IPS-11a (cell line): ENCODE results near the gene PPM1G.
"Not testable (repeated sequence)": the region's sequence is repeated elsewhere in the genome, so short reads cannot be mapped to it uniquely, and the experiment has no call there.

Source experiments
- H3K4me3 ChIP-seq: one replicate; pipeline ENCODE4 v1.5.1; 2013; ENCODE audit warnings: low read depth, low read length, control low read depth

Gene PPM1G, protein sequence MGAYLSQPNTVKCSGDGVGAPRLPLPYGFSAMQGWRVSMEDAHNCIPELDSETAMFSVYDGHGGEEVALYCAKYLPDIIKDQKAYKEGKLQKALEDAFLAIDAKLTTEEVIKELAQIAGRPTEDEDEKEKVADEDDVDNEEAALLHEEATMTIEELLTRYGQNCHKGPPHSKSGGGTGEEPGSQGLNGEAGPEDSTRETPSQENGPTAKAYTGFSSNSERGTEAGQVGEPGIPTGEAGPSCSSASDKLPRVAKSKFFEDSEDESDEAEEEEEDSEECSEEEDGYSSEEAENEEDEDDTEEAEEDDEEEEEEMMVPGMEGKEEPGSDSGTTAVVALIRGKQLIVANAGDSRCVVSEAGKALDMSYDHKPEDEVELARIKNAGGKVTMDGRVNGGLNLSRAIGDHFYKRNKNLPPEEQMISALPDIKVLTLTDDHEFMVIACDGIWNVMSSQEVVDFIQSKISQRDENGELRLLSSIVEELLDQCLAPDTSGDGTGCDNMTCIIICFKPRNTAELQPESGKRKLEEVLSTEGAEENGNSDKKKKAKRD

DNA sequence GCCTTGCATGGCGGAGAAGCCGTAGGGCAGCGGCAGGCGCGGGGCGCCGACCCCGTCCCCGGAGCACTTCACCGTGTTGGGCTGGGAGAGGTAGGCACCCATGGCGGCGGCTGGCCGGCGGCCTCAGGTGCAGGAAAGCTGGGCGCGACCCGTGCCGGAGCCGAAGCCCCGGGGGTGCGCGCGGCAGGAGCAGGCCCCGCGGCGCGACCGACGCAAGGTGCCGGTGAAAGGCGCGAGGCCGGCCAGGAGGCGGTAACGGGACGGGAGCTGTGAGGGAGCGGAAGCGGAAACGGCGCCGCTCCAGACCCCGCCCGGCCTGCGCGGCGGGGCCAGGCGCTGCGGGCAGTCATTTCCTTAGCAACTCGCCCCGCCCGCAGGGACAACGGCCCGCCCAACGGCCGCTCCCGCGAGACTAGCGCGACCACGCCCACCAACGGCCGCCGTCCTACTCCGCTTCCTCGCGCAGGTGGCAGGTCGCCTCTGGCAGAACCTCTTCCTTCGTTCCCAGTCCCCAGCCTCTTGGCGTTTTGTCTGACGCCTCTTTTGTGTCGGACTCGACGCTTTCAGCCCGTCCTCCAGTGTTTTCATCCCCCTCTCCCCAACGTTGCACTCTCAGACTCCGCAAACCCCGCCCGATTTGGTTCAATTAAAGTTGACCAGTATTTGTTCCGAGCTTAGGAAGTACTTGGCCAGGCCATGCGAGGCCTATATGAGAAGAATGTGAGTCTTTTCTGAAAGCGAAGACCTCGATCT lies at the start of gene PPM1G:
TSS of gene PPM1G (minus strand) at position 271 of the 753 bp plus-strand sequence. CDS start at position 102, 169 bp downstream.
- H3K4me3 ChIP-seq: peak within 1 kb of the TSS; percentile 97

DNA sequence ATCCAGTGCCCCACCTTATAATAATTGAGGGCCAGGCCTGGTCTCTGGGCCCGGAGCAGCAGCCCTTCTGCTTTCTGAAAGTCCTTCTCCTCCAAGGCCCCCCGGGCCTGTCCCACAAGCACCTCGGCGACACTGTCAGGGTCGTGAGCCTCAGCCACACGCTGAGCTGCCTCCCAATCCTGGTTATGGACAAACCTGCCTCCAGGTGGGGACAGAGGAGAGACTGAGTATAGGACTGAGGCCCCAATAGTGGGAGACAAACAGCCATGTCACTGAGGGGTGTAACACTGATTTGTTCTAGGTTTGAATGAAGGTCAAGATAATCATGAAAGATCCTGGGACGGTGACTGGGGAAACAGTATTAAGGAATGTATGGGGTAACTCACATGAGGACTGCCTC lies 44.6 kb upstream of the PPM1G start:
- H3K4me3 ChIP-seq: no peak overlapping the region

DNA sequence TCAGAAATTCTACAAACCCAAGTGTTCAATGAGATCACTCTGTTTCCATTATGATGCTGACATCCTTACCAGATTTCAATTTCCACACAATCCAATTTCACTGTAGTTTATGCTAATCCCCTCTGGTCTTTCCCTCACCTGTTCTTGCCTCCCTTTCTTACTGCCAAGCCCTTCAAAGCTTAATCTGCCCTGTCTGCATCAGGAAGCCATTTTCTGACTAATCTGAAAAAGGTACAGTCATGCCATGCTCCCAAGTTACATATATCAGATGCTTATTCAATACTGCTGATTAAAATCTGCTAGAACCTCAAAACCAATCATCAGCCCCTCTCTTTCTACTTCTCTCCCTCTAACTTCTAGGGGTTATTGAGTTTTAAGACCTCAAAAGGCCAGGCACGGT lies 41.7 kb upstream of the PPM1G start:
- H3K4me3 ChIP-seq: no peak overlapping the region

DNA sequence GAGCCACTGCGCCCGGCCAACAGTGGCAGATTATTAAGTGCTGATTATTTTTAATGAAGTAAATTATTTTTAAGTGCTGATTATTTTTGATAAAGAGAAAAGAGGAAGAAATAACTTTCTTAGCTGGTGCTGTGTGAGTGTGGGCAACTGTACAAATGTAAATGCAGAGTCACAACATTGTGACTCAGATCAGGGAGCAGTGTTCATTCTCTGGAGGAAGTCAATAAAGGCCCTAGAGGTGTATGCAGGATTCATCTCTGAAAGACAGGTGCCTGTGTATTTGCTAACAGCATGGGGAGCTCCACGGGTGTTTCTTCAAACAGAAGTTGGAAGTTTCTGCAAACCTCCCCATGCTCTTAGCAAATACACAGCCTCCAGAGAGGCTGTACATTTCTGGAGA lies 39.0 kb upstream of the PPM1G start:
- H3K4me3 ChIP-seq: no peak overlapping the region

DNA sequence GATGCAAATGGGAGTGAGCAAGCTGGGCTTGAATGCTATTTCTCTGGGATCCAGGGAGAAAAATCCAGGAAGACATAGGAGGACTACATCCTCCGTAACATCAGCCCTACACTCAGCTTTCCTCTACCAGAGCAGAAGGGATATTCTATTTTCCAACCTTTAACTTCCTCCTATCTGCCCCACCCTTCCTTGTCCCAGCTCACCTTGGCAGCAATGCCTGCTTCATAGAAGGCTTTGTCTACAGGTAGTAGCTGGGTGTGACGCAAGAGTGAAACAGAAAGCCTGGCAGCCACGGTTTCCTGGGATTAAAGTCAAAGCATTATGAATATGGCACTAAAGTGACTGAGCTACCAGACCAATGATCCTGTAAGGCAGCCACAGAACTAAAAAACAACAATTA lies 36.7 kb upstream of the PPM1G start:
- H3K4me3 ChIP-seq: no peak overlapping the region

DNA sequence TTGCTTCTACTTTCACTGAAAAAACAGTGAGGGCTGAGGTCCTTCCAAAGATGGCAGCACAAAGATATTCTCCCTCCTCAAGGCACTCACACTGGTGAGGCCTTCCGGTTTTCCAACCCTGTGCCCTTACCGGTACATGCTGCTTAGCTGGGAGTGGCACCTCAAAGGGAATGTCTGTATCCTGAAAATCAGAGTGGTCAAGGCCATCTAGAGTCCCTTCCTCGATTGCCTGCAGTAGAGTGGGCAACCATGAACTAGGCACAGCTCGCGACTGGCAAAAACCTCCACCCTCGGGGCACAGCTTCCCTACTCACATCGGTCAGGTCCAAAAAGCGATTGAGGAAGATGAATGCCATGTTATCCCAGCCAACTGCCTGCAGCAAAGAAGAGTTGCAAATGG lies 36.2 kb upstream of the PPM1G start:
- H3K4me3 ChIP-seq: no peak overlapping the region

DNA sequence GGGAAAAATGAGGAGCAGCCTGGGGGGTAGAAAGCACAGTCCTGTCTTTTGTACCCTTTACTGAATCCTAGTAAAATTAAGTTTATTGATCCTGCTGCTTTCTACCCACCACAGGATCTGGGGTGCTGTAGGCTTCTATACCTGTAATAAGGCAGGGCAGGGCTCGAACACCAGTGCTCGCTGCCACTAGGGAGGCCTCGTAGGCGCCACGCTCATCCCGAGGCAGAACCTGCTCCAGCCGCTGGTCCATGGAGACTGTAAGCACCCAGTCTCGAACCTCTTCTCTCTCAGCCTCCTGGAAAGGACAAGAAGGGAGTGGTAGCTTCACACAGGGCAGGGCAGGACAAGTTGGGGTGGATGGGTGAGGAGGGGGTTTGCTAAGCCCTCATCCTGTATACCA lies 35.8 kb upstream of the PPM1G start:
- H3K4me3 ChIP-seq: no peak overlapping the region

DNA sequence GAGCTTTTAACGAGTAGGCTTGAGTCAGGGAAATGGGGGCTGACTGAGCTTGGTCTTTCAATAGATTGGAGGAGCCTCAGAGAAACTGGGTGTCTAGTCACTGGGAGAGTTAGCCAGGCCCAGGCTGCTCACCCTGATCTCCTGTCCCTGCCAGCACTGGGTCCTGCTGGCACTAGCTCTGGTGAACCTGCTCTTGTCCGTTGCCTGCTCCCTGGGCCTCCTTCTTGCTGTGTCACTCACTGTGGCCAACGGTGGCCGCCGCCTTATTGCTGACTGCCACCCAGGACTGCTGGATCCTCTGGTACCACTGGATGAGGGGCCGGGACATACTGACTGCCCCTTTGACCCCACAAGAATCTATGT lies 33.5 kb upstream of the PPM1G start:
- H3K4me3 ChIP-seq: peak overlapping the region; percentile 48

DNA sequence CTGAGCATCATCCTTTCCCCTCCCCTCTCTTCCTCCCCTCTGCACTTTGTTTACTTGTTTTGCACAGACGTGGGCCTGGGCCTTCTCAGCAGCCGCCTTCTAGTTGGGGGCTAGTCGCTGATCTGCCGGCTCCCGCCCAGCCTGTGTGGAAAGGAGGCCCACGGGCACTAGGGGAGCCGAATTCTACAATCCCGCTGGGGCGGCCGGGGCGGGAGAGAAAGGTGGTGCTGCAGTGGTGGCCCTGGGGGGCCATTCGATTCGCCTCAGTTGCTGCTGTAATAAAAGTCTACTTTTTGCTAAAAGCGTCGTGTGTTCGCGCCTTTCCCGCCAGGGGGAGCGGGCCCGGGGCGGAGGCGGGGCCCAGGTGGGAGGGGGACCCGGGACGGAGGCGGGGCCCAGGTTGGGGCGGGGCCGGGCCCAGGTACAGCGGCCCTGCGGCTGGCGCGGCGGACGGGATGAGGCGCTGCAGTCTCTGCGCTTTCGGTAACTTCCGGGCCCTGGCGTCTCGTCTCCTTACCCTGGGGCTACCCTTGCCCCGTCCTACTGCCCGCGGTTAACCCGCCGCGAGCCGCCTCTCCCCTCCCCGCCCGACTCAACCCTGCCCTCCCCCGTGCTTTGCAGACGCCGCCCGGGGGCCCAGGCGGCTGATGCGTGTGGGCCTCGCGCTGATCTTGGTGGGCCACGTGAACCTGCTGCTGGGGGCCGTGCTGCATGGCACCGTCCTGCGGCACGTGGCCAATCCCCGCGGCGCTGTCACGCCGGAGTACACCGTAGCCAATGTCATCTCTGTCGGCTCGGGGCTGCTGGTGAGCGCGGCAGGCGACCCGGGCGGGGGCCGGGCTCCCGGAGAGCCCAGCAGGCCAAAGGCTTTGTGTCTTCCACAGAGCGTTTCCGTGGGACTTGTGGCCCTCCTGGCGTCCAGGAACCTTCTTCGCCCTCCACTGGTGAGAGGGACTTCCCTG lies 32.8 kb upstream of the PPM1G start, which contains the start of gene KRTCAP3:
TSS of gene KRTCAP3 (plus strand) at position 424 of the 962 bp plus-strand sequence. CDS start at position 456, 32 bp downstream.
- H3K4me3 ChIP-seq: peak within 1 kb of the TSS; percentile 48

DNA sequence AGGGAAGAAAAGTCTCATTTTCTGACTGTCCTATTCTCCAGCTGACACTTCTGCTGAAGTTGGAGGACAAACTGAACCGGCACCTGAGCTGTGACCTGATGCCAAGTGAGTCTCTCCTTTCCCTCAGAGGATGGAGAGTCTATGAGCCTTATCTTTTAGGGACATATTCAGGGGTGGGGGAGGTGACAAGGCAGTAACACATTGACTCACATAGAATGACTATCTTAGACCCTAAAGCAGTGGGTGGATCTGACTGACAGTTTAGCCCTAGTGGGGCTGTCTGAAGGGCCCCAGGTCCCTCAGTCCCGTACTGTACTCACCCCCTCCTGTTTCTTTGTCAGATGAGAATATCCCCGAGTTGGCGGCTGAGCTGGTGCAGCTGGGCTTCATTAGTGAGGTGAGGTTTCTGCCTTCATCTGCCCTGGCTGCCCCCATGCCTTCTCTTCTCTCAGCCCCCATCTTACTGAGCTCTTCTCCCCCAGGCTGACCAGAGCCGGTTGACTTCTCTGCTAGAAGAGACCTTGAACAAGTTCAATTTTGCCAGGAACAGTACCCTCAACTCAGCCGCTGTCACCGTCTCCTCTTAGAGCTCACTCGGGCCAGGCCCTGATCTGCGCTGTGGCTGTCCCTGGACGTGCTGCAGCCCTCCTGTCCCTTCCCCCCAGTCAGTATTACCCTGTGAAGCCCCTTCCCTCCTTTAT lies 32.0 kb upstream of the PPM1G start:
- H3K4me3 ChIP-seq: no peak overlapping the region

DNA sequence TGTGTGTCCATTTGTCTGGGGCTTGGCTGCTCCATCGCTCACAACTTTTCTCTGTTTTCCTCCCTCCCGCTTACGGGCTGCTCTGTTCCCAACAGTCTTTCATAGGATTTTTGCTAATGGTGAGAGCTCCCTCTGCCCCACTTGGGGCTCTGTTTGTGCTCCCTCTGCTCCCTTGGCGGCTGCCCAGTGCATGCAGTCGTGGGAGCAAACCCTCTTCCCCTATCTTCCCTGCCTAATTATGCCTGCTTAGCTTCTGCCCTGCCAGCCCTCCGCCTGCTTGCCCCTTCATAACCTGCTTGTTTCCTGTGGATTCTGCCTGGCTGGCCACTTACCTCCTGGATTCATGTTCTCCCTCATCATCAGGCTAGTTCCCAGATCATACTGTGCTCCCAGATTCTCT lies 26.2 kb upstream of the PPM1G start:
- H3K4me3 ChIP-seq: no peak overlapping the region

DNA sequence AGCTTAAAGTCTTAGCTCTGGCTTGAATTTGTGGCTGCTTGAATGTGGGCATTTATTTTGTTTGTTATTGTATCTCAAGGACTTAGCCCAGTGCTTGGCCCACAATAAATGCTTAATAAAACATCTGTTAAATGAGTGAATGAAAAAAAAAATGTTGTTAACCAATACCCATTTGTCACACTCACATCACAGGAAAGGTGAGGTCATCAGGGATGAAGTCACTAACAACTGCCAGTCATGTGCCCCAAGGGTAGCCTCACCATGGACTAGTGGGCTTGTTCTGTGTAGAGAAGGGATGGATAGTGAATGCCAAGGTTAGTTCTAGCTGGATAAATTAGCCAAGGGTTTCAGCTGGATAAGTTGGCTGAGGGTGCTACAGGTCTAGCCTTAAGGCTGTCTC lies 22.0 kb upstream of the PPM1G start:
- H3K4me3 ChIP-seq: no peak overlapping the region

DNA sequence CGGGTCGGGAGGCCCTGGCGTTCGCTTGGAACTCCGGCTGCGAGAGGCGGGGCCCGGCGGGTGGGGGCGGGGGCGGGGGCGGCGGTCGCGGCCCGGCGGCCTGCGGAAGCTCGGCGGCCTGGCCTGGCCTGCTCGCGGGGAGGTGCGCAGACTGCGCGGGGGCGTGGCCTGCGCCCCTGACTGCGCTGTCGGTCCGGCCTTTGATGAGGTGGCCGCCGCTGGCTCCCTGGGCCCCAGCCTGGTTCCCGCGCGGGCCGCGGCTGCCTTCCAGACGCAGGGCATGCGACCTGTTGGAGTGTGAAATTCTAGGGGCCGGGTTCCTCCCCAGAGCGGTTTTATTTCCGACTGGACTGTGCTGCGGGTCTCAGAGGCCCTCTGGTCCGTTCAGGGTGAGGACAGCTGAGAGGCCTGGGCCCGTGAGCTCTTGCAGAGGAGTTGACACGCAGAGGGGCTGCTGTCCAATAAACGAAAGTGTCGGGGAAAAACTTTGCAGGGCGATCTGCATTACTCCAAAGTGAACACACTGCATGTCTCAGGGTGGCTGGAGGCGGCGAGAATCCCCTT lies 19.7 kb upstream of the PPM1G start:
- H3K4me3 ChIP-seq: peak overlapping the region; percentile 78

DNA sequence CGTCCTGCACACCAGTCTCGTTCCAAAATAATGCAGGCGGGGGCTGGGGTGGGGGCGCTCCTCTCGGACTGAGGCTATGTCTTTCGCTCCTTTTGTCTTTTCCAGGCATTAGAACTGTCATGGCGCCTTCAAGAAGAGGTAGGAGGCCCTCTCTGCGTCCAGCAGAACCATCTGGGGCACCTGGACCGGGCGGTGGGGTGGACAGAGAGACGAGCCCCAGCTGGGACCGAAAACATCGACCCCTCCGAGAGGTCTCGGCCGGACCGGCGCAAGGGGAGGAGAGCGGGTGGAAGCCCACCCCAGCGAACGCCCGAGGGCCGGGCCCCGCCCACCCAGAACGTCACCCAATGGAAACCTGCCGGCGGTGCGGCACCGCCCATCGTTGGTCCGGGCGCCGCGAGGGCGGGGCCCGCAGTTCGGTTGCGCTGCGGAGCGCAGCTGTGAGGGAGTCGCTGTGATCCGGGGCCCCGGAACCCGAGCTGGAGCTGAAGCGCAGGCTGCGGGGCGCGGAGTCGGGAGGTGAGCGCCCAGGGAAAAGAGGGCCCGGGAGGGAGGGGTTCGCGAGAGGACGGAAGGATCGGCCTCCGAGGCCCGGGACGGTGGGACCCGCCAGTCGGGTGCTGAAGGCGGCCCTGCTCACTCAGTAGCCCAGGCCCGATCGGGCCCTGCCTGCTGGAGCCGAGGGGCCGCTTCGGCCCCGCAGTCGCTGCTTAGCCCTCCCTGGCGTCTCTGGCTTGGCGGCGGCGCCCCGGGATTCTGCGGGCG lies 19.0 kb upstream of the PPM1G start, which contains the start of gene NRBP1:
TSS of gene NRBP1 (plus strand) at position 419 of the 765 bp plus-strand sequence. CDS start 4,643 bp downstream, outside the sequence.
- H3K4me3 ChIP-seq: peak within 1 kb of the TSS; percentile 78

DNA sequence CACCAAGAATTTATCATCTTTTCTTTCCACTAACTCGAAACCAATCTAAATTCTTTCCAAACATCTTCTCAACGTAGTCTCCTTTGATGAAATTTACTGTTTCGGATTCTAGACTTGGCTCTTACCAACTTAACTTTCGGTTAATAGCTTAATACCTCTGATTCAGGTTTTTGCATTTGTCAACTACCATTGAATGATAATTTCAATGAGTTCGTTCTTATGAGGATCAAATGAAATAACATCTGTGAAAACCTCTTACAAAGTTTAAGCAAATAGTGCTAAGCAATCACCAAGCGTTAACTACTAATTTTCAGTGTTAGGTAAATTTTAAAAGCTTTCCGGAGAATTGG lies 18.4 kb upstream of the PPM1G start:
- peak overlapping the region; percentile 78 for H3K4me3 ChIP-seq

DNA sequence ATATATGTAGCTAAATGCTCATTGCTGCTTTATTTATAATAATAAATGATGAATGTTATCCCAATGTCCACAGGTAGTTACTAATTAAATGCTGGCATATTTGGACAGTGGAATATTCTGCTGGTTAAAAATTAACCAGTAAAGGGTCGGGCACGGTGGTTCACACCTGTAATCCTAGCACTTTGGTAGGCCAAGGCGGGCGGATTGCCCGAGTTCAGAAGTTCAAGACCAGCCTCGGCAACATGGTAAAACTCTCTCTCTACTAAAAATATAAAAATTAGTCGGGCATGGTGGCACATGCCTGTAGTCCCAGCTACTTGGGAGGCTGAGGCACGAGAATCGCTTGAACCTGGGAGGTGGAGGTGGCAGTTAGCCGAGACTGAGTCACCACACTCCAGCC lies 15.6 kb upstream of the PPM1G start:
- not testable (repeated sequence) for H3K4me3 ChIP-seq

DNA sequence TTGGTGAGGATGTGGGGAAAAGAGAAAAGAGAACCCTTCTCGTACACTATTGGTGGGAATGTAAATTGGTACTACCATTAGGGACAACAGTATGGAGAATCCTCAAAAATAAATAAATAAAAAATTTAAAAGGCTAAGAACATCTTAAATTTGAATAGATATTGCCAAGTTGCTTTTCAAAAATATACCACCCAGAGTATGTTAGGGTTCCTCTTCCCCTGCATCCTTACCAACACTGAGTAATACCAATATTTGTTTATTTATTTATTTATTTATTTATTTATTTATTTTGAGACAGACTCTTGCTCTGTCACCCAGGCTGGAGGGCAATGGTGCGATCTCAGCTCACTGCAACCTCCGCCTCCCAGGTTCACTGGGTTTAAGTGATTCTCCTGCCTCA lies 13.6 kb upstream of the PPM1G start:
- H3K4me3 ChIP-seq: no peak overlapping the region

DNA sequence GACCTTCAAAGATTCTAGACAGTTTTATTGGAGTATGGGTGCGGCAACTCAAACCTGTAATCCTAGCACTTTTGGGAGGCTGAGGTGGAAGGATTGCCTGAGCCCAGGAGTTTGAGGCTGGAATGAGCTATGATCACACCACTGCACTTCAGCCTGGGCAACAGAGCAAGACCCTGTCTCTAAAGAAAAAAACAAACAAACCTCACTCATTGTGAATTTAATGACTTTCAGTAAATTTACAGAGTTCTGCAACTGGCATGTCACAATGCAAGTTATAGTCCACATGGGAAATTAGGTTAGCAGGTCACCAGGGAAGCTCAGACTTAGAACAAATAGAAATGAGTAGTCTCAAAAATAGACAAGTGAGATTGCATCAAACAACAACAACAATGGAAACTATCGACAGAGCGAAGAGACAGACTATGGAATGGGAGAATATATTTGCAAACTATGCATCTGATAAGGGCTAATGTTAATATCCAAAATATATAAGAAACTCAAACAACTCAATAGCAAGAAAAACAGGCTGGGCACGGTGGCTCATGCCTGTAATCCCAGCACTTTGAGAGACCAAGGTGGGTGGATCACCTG lies 12.4 kb upstream of the PPM1G start:
- no peak overlapping the region for H3K4me3 ChIP-seq

DNA sequence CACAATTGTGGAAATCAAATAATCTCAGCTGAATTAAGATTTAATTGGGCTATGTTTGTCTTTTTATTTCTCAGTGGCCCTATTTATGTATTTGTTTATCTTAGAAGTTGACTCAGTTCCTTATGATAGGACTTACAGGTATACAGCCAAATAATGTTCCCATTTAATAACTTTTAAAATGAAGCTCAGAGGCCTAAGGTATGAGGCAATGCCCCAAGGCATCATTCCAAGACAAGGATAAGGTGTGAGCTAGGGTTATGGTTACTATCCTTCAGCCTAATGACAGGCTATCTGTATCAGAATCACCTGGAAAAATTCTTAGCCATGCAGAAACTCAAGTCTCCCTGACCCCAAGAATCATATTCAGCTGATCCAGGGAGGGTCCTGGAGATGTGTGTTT lies 11.6 kb upstream of the PPM1G start:
- no peak overlapping the region for H3K4me3 ChIP-seq
